Mesothelial cell of epicardium (in vitro differentiated cells): ENCODE results near the gene PLEKHM1. TPM values are rescaled to one million over a fixed set of nuclear protein-coding genes. Genes with fewer than 3 reads are reported as not detected.
"Not testable (repeated sequence)": the region's sequence is repeated elsewhere in the genome, so short reads cannot be mapped to it uniquely, and the experiment has no call there.

Experiments used
- DNase-seq, 2 experiments: peaks; one replicate each; pipeline ENCODE4 v3.0.0; 2021; ENCODE audit warnings: low spot score in 2 of 2; ENCODE audit not compliant: unreplicated experiment in 2 of 2
- H3K27ac Mint-ChIP-seq: 2 replicates; pipeline ENCODE4 v1.8.0; 2021; ENCODE audit warnings: mixed read lengths
- H3K27me3 Mint-ChIP-seq: 2 replicates; pipeline ENCODE4 v1.8.0; 2021; ENCODE audit warnings: low read depth, mixed read lengths
- H3K36me3 Mint-ChIP-seq: 2 replicates; pipeline ENCODE4 v1.8.0; 2021; ENCODE audit warnings: mixed read lengths
- H3K4me1 Mint-ChIP-seq: 2 replicates; pipeline ENCODE4 v1.8.0; 2021; ENCODE audit warnings: mixed read lengths
- H3K4me3 Mint-ChIP-seq: 2 replicates; pipeline ENCODE4 v1.8.0; 2021; ENCODE audit warnings: mild to moderate bottlenecking, moderate library complexity, mixed read lengths
- H3K9me3 Mint-ChIP-seq: 2 replicates; pipeline ENCODE4 v1.8.0; 2021; ENCODE audit warnings: mixed read lengths
- total RNA-seq: library from RNA; stranded (reverse); gene quantifications from 3 replicates; pipeline ENCODE4 v1.2.1, GENCODE V29; 2021

PLEKHM1 gene
- total RNA-seq, result 27.5 to 40.0 TPM (median 33.2 TPM) in 3 replicates

DNA sequence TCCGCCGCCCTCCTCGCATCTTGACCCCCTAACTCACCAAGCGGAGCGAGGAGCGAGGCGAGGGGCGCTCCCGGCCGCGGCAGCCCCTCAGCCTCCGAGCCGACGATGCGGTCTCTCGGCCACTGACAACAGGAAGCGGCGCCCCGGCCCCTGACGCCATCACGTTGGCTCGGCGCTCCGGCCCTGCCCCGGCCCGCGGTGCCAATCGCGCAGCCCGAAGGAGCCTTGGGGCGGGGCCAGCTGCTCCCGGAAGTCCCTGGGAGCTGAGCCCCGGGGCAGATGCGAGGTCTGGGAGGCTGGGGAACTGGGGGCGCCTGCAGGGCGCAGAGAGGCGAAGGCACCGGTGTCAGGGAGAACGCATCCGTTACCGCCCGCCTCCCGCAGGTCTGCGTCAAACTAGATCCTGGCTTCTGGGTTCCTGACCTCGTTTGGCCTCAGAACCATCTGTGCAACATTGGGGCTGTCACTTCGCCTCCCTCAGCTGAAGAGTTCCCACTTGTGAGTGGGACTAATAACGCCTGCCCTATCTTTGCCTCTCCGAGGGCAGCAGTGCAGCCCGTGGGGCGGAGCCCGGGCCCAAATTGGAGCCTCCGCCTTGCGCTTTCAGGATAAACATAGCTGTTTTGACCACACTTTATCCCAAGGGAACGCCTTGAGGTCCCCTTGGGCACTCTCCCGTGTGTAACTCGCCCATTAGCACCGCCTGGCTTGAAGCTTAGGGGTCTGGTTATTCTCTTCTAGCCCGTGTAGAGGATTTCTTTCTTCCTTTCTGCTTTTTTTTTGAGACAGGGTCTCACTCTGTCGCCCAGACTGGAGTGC is at the start of gene PLEKHM1:
TSS of gene PLEKHM1 (minus strand) at position 107 of the 819 bp plus-strand sequence. CDS start 8,237 bp downstream, outside the sequence.
- H3K36me3 Mint-ChIP-seq, H3K4me1 Mint-ChIP-seq, H3K27me3 Mint-ChIP-seq, H3K9me3 Mint-ChIP-seq: not testable (repeated sequence)
- Mint-ChIP-seq H3K4me3 (peak within 1 kb of the TSS; percentile 85), H3K27ac (peak within 1 kb of the TSS; percentile 84)
- peak; percentile 55 to 84 for DNase-seq

DNA sequence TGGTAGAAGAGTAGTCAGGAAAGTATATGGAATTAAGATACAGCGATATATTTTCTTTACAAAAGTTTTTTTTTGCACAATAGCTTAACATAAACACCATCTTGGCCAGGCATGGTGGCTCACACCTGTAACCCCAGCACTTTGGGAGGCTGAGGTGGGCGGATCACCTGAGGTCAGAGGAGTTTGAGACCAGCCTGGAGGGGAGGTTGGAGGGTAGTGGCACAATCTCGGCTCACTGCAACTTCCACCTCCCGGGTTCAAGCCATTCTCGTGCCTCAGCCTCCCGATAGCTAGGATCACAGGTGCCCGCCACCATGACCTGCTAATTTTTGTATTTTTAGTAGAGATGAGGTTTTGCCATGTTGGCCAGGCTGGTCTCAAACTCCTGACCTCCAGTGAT is 47.6 kb upstream of the PLEKHM1 start:
- H3K27me3 Mint-ChIP-seq, H3K9me3 Mint-ChIP-seq: not testable (repeated sequence)

DNA sequence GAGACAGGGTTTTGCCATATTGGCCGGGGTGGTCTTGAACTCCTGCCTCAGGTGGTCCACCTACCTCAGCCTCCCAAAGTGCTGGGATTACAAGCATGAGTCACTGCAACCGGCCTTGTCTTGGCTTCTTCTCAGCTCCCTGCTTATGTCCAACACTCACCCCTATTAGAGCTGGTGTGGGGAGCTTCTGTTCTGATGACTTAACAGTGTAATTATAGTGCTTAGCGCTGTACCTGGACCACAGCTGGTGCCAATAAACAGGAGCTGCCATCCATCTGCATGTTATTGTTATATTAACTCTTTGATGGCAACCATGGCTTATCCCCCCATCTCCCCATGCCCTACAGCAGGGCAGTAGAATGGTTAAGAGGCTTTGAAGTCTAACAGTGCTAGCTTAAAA is 15.6 kb upstream of the PLEKHM1 start:
- not testable (repeated sequence) for H3K36me3 Mint-ChIP-seq, H3K27ac Mint-ChIP-seq, H3K4me3 Mint-ChIP-seq, H3K27me3 Mint-ChIP-seq, H3K4me1 Mint-ChIP-seq, H3K9me3 Mint-ChIP-seq, DNase-seq

More for the DNA sequence above, 47.6 kb upstream of the PLEKHM1 start:
- not testable (repeated sequence) for DNase-seq, H3K4me1 Mint-ChIP-seq, H3K4me3 Mint-ChIP-seq, H3K36me3 Mint-ChIP-seq, H3K27ac Mint-ChIP-seq

DNA sequence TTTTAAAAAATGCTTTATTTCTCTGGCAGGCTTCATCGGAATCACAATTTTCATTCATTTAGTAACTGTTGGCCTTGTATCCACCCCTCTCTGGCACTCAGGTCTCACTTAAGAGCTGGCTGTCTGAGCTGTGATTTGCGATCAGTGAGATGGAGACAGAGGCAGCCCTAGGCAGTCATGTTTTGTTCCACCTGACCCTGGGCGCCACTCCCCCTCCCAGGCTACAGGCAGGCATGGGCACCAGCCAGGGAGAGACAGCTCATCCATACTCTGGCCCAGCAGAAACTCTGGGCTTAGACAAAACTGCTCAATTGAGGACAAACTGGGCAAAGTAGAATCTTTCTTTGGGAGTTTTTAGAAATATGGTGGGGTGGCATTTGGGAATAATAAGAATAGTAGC is 14.7 kb upstream of the PLEKHM1 start:
- H3K4me1 Mint-ChIP-seq, H3K9me3 Mint-ChIP-seq, H3K27ac Mint-ChIP-seq, H3K27me3 Mint-ChIP-seq, DNase-seq, H3K4me3 Mint-ChIP-seq, H3K36me3 Mint-ChIP-seq: not testable (repeated sequence)

DNA sequence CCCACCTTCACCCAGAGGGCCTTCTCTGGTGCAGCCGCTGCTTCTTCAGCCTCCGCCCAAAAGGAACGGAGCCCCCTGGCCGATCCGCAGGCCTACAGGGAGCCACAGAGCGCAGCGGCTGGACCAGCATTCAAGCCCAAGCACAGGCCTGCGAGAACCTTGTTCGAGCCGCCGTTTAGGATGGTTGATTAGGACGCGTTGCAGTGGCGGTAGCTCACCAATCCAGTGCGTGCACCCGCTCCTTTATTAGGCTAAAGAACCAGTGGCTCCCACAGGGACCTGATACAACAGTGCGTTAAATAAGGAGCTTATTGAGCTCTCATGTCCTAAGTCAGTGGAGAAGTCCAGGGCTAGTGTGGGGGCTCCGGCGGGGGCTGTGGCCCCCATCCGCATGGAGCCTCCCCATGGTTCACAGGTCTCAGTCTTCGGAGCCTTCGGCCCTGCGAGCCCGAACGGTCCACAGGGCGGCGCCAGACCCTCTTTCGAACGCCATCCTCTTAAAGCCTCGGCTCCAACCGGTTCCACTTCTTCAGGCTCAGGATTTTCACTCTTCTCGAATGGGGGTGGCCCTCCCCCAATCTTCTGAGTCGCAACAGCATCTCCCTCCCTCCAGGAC is 10.7 kb upstream of the PLEKHM1 start:
- not testable (repeated sequence) for H3K4me3 Mint-ChIP-seq

DNA sequence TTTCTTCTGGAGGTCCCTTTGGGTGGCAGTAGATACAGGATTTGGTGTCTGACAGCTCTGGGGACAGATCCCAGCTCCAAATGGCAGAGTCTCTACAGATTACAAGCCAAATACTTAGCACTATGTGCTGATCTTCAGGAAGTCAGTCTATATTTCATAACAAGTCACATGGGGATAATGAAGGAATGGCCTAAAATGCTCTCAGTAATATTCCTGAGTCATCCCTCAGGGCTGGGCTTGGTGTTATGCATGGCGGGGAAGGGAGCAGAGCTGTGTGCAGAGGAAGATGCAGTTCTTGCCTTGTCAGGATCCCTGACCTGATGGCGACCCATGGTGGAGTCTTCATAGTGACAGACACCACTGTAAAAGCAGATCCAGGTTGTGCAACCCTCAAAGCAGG is 10.0 kb upstream of the PLEKHM1 start:
- H3K4me3 Mint-ChIP-seq, H3K27ac Mint-ChIP-seq, H3K27me3 Mint-ChIP-seq, H3K4me1 Mint-ChIP-seq, H3K9me3 Mint-ChIP-seq, DNase-seq, H3K36me3 Mint-ChIP-seq: not testable (repeated sequence)

More for the DNA sequence above, 10.7 kb upstream of the PLEKHM1 start:
- H3K9me3 Mint-ChIP-seq, H3K27ac Mint-ChIP-seq, H3K27me3 Mint-ChIP-seq, H3K4me1 Mint-ChIP-seq, DNase-seq, H3K36me3 Mint-ChIP-seq: not testable (repeated sequence)

DNA sequence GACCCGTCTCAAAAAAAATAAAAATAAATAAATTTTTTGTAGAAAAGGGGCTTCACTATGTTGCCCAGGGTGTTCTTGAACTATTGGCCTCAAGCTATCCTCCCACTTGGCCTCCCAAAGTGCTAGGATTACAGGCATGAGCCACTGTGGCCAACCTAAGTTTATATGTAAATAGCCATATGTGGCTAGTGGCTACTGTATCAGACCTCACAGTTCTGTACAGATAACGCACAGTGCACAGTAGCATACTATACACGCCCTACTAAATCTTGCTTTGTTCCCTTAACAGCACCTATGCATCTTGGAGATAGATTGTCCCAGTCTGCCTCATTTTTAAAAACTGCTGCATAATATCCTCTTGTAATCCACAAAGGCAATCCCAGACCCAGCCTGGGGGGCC is 8.7 kb upstream of the PLEKHM1 start:
- H3K4me1 Mint-ChIP-seq, DNase-seq, H3K27ac Mint-ChIP-seq, H3K4me3 Mint-ChIP-seq, H3K9me3 Mint-ChIP-seq, H3K27me3 Mint-ChIP-seq, H3K36me3 Mint-ChIP-seq: not testable (repeated sequence)

DNA sequence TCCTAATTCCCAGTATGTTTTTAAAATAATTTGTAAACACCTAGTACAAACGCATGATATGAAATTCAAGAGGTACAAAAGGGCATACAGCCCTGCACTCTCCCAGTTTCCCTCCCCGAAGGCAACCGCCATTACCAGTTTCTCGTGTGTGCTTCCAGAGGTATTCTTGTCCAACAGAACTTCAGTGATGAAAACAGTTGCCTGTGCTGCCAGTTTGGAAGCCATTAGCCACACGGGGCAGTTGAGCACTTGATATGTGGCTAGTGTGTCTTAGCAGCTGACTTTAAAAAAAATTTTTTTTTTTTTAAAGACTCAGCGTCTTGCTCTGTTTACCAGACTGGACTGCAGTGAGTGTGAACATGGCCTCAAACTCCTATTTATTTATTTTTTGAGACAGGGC is 7.9 kb upstream of the PLEKHM1 start:
- H3K9me3 Mint-ChIP-seq, H3K36me3 Mint-ChIP-seq, H3K27me3 Mint-ChIP-seq, H3K27ac Mint-ChIP-seq, H3K4me3 Mint-ChIP-seq, DNase-seq, H3K4me1 Mint-ChIP-seq: not testable (repeated sequence)

DNA sequence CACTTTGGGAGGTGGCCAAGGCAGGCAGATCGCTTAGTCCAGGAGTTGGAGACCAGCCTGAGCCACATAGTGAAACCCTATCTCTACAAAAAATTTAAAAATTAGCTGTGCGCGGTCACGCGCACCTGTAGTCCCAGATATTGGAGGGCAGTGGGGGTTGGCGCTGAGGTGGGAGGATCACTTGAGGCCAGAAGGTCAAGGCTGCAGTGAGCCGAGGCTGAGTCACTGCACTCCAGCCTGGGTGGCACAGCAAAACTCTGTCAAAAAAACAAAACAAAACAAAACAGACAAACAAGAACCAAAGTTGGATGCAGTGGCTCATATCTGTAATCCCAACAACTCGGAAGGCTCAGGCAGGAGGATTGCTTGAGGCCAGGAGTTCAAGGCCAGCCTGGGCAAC is 6.9 kb upstream of the PLEKHM1 start:
- H3K4me3 Mint-ChIP-seq, DNase-seq, H3K27me3 Mint-ChIP-seq, H3K9me3 Mint-ChIP-seq, H3K36me3 Mint-ChIP-seq, H3K4me1 Mint-ChIP-seq, H3K27ac Mint-ChIP-seq: not testable (repeated sequence)

DNA sequence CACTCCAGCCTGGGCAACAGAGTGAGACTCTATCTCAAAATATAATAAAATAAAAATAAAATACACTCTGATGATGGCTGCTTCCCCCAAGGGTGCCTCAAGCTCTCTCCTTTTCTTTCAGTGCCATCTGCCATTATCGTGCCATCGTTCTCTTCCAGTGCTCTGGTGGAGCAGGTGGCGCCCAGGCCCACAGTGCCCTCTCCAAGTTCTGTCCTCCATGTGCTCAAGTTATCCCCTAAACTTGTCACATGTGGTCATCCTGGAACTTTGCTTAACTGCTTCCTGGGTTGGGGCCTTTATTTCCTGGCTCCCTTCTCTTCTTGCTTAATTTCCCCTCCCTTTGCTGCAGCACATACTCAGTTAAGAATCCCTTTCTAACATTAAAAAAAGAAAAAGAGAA is 6.0 kb upstream of the PLEKHM1 start:
- H3K9me3 Mint-ChIP-seq, H3K27me3 Mint-ChIP-seq, H3K4me3 Mint-ChIP-seq, DNase-seq, H3K4me1 Mint-ChIP-seq, H3K36me3 Mint-ChIP-seq, H3K27ac Mint-ChIP-seq: not testable (repeated sequence)

DNA sequence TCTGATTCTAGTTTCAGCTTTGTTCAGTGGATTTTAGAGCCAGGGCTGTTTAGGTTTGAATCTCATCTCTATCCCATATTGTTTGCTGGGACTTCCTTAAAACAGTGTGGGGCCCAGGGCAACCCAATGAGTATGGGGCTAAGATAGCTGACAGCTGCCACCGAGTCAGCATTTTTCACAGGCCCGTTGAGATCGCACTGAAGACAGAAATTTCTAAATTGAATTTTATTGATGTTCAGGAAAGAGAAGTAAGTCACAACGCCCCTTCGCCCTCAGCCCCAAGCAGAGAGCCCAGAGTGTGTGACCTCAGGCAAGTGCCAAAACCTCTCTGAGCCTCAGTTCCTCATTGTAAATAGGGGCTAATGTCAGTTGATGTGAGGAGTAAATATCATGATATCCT is 4.0 kb upstream of the PLEKHM1 start:
- H3K27ac Mint-ChIP-seq, H3K27me3 Mint-ChIP-seq, DNase-seq, H3K36me3 Mint-ChIP-seq, H3K9me3 Mint-ChIP-seq, H3K4me3 Mint-ChIP-seq, H3K4me1 Mint-ChIP-seq: not testable (repeated sequence)

DNA sequence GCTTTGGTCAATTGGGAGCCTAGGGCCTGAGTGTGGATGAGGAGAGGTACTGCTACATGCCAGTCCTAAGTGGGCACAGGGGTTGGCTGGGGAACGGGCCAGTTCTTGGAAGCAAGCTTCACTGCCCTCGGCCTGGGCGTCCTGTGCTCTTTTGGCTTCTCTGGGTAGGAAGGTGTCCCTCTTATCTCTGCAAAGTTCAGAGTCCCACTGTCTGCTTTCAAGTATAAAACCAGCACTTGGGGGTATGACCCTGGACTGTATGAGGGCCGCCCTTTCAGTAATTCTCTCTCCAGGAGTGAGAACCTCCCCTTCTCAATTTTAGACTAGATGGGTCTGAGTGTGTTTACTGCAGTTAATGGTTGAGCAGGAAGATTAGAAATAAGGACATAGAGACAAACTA is 1.6 kb upstream of the PLEKHM1 start:
- H3K4me1 Mint-ChIP-seq, H3K36me3 Mint-ChIP-seq, H3K27me3 Mint-ChIP-seq, H3K27ac Mint-ChIP-seq, DNase-seq, H3K4me3 Mint-ChIP-seq, H3K9me3 Mint-ChIP-seq: not testable (repeated sequence)

DNA sequence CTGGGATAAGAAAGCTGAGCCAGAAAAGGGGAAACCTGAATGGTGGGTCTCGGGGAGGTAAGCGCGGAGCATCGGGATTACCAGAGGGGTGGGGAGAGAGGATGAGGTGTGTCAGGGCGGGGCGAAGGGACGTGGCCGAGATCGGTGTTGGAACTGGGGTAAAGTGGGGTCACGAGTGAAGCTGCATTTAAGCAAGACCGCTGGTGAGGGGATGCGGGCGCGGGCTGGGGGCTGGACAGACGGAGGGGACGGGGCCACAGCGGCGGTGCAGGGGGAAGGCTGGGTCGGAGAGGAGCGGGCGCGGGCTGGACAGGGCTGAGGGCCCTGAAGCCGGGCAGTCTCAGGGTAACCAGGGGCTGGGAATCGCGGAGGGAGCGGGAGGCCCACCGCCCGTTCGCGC is 323 bp downstream of the PLEKHM1 start:
- not testable (repeated sequence) for H3K9me3 Mint-ChIP-seq, H3K4me1 Mint-ChIP-seq, H3K36me3 Mint-ChIP-seq, H3K27me3 Mint-ChIP-seq
- H3K27ac Mint-ChIP-seq, result peak overlapping the region; percentile 74
- DNase-seq, result peak in 1 of 2 experiments; percentile 39
- H3K4me3 Mint-ChIP-seq, result peak overlapping the region; percentile 85

DNA sequence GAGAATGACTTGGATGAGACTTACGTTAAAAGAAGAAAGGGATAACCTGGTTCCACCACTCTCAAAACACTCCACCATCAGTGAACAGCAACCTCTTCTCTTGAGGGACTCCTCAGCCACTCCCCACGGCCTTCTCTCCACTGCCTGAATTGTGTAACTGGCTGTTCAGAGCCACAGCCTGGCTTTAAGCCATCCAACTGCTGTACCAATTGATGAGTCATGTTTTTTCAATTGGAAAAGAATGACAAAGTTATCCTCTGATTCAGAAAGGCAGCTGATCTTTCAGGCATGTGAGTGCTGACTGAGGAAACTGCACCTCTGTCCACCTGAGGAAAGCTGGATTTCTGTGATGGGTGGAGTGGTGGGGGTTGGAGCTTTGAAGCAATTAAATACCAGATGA is 2.8 kb downstream of the PLEKHM1 start:
- H3K36me3 Mint-ChIP-seq, H3K27ac Mint-ChIP-seq, DNase-seq, H3K27me3 Mint-ChIP-seq, H3K9me3 Mint-ChIP-seq: not testable (repeated sequence)
- Mint-ChIP-seq H3K4me3 (peak overlapping the region; percentile 13), H3K4me1 (peaks cover 15% of the 10 kb centered on the region)
